GM15510 (cell line): ENCODE results near the gene METTL3.
A peak's percentile ranks its signal among the peaks of the same experiment; 100 is the strongest.

Experiments used
- POLR2A ChIP-seq: IDR thresholded peaks from 3 replicates; pipeline ENCODE4 v1.6.1; 2011; ENCODE audit warnings: borderline replicate concordance; ENCODE audit not compliant: insufficient read length; ENCODE audit errors: extremely low read depth

METTL3 gene

GRCh38 chr14:21455912-21456667 lies 55.0 kb downstream of the METTL3 start, which contains the start of gene CHD8:
Gene CHD8 (minus strand): TSS chr14:21456123. CDS start chr14:21431643, 24,480 bp downstream.
- TF ChIP-seq POLR2A = peak; percentile 79

- TF ChIP-seq POLR2A = no peak
These were observed 55.6 kb downstream of the METTL3 start for GRCh38 chr14:21455592-21455911.

DNA sequence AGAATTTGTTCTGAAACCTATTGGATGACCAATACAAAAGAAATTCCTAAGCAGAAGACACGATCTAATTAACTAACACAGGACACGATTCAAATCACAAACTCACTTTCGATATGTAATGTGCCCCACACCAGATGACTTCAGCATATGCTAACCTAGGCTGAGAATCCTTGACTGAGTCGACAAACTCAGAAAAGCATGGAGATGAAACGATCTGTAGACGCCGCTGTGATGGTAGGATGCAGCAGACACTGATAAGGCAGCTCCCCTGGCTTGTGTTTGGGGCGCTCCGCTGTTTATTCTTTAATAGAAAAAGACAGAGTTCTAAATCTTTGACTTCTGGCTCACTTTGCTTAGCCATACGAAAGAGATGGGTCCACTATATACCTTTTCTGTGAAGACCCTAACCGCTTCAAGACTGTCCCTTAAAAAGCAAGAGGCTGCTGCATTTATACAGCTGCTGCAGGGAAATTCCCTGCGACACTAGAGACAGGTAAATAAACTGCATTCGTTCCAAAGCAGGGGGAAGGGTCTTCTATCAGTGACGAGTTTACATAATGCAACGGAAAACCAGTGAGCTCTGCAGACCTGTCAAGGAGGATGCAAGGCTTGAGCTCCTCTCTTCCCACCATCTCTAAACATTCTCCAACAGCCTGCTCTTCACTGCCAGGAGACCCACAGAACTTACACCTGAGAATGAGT lies 56.1 kb downstream of the METTL3 start:
- no peak for TF ChIP-seq POLR2A

- TF ChIP-seq POLR2A = no peak
These were observed 61.3 kb downstream of the METTL3 start for GRCh38 chr14:21449899-21450216.
